Measurements from ENCODE around the gene SLC35D1. TPM values are rescaled to one million over a fixed set of nuclear protein-coding genes. Genes with fewer than 3 reads are reported as not detected.

Gene SLC35D1
- total RNA-seq, 1 experiment from 2014 or later = 3.8 TPM

DNA sequence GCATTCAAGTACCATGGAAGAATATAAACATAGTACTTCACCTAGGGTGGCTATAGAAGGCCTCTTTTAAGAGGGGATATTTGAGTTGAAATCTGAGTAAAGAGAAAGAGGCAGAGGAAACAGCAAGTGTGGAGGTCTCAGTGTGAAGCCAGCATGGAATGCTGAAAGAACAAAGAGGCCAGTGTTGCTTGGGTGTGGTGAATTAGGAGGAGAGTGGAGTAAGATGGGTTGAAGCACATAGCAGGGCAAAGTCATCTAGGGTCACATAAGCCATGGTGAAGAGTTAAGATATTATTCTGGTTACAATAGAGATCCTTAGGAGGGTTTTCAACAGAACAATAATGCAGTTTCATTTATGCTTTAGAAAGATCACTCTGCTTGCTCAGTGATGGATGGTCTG lies 43.4 kb upstream of the SLC35D1 start:
- Histone ChIP-seq H3K23me2 (ENCODE audit: insufficient read length, low read depth, low read length, poor library complexity, severe bottlenecking) (no peaks in the 10 kb centered on the region), H3K23ac (ENCODE audit: insufficient read length, low read depth, low read length) (no peak overlapping the region), H3K79me1 (ENCODE audit: insufficient read depth, low read depth, low read length, poor library complexity, severe bottlenecking) (no peaks in the 10 kb centered on the region), H2AFZ (ENCODE audit: low read length) (no peak overlapping the region), H3K14ac (ENCODE audit: insufficient read depth, low read length) (no peak overlapping the region), H2AK5ac (ENCODE audit: insufficient read length, low read length) (no peak overlapping the region), H4K5ac (ENCODE audit: insufficient read length, low read depth, low read length) (no peak overlapping the region), H4K91ac (ENCODE audit: insufficient read length, low read depth, low read length) (no peak overlapping the region), H3K4me2 (ENCODE audit: insufficient read depth, insufficient read length, low read length) (no peak overlapping the region), H3K56ac (ENCODE audit: insufficient read length, low read depth, low read length) (no peak overlapping the region), H3K18ac (ENCODE audit: insufficient read length, low read depth, low read length) (no peak overlapping the region), H4K8ac (replicated peaks; ENCODE audit: insufficient read length, low read depth, low read length) (no peak overlapping the region), H2BK5ac (ENCODE audit: insufficient read length, low read length) (no peak overlapping the region), H2BK12ac (ENCODE audit: insufficient read length, low read depth, low read length) (no peak overlapping the region), H4K20me1 (ENCODE audit: control insufficient read depth, insufficient read depth, insufficient read length) (no peaks in the 10 kb centered on the region), H3K9ac (ENCODE audit: extremely low read depth, insufficient read length, low read length) (no peak overlapping the region), H3K27me3 (ENCODE audit: insufficient read depth, low read length) (no peaks in the 10 kb centered on the region), H3K9me3 (ENCODE audit: control insufficient read depth, low read depth, low read length) (no peaks in the 10 kb centered on the region), H3K79me2 (ENCODE audit: insufficient read depth, low read length) (no peaks in the 10 kb centered on the region), H2BK120ac (ENCODE audit: low read depth, low read length, poor library complexity, severe bottlenecking) (no peak overlapping the region), H2BK20ac (ENCODE audit: low read depth, low read length, poor library complexity, severe bottlenecking) (no peak overlapping the region), H3K4ac (ENCODE audit: low read depth, low read length) (no peak overlapping the region), H3K4me1 (ENCODE audit: insufficient read depth, low read length) (peaks cover 5% of the 10 kb centered on the region), H3T11ph (ENCODE audit: low read length) (no peak overlapping the region), H2BK15ac (ENCODE audit: low read depth, low read length) (no peak overlapping the region), H3K27ac (ENCODE audit: insufficient read length, low read depth, low read length) (no peak overlapping the region)
- TF ChIP-seq CTCF (conservative IDR thresholded peaks at IDR 0.05) = no peak
- Mint-ChIP-seq H3K36me3 (ENCODE audit: insufficient read depth in 1 of 3, low read depth in 3 of 3) (no peaks in the 10 kb centered on the region), H3K27me3 (ENCODE audit: low read depth) (no peaks in the 10 kb centered on the region), H3K4me1 (peaks cover 9% of the 10 kb centered on the region in 2 experiments), H3K27ac (peak overlapping the region in 2 of 3 experiments; percentile 19 to 76; a peak in 3 of 7 replicates), H3K4me3 (no peak overlapping the region), H3K9me3 (no peaks in the 10 kb centered on the region; a peak in 1 of 5 replicates)
- DNase-seq = peak; percentile 60
